DMS153 (cell line): ENCODE data around the gene FOXN1.
"Not testable (repeated sequence)": the region's sequence is repeated elsewhere in the genome, so short reads cannot be mapped to it uniquely, and the experiment has no call there.

Experiments used
- DNase-seq: peaks from one replicate; lab custom pipeline; 2025; lab: John Stamatoyannopoulos, UW

FOXN1 gene

GRCh38 chr17:28499684-28500357 is 6.3 kb upstream of the FOXN1 start:
- no peak for DNase-seq

- DNase-seq = no peak
Measured at GRCh38 chr17:28500712-28501379, 5.3 kb upstream of the FOXN1 start.

GRCh38 chr17:28501421-28502284 is 4.5 kb upstream of the FOXN1 start:
- DNase-seq = no peak

DNA sequence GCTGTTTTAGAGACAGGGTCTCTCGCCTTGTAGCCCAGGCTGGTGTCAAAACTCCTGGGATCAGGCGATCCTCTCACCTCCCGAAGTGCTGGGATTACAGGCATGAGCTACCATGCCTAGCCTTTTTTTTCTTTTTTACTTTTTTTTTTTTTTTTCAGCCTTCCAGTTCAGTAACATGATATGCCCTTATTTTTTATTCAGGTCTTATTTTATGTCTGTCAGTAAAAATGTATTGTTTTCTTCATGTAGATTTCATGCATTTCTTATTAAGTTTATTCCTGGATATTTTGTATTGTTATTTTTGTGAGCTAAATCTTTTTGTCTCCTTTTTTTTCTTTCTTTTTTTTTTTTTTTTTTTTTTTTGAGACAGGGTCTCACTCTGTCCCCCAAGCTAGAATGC is 2.7 kb upstream of the FOXN1 start:
- DNase-seq = no peak

- no peak for DNase-seq
Measured at GRCh38 chr17:28506763-28507487, 777 bp downstream of the FOXN1 start.

GRCh38 chr17:28507567-28508203 is 1.5 kb downstream of the FOXN1 start:
- no peak for DNase-seq

DNA sequence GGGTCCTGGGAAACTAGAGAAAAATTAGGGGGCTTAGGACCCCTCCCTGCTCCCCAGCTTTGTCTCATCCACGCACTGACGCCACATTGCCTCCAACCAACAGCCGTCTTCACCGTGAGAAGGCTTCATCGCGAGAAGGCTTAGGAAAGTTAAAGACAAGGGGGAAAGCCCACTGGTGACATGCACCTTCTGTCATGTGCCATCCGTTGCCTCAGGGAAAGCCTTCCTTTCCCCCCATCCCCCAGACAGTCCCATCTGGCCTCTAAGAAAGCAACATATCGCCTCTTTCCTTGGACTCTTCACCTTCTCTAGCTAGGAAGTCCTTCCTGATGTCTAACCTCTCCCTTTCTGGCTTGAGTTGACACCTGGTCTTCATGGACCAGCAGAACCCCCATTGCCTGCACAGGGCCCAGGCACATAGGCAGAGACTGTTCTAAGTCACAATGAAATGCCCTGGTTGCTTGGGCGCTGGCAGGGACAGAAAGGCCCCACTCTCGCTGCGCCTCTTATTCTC is 2.1 kb downstream of the FOXN1 start:
- DNase-seq = no peak

DNA sequence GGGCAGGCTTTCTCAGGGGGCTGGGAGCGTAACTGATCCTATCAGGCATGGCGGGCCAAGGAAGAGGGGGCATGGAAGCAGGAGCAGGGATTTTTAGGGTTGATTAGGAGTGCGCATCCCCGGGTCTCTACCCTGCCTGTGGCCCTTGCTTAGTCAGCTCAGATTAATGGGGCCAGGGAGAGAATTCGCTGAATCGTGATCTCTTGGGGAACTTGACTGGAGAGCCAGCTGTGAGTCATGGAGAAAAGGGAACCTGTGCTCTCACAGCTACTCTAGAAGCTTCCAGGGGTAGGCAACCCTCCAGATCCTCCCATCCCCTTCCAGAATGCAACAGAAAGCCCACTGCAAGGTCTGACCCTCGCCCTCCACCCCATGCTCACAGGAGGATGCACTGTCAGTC is 3.6 kb downstream of the FOXN1 start:
- DNase-seq = no peak

DNA sequence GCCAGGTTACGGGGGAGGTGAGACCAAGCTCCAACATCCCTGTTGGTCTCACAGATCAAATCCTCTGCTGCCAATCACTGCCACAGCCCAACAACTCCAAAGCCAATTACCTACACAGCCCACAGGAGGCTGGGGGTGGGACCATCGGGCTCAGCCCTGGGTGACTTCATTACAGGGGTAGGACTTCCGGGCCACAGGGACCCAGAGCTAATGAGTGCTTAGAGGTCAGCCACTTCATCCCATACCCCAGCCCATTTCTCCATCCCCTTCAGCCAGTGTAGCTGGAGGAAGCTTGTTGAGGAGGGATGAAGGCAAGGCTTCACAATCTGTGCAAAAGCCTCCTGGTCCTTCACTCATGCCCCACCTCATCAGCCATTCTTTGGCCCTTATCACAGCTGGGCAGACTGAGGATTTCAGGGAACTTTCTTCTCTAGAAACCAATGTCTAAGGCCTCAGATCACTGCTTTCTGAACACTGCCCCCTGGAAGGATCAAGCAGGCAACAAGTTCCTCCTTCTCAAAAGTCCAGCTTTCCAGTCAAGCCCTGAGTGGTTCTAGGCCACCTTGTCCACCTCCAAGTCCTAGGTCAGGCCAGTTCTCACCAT is 5.8 kb downstream of the FOXN1 start:
- no peak for DNase-seq

DNA sequence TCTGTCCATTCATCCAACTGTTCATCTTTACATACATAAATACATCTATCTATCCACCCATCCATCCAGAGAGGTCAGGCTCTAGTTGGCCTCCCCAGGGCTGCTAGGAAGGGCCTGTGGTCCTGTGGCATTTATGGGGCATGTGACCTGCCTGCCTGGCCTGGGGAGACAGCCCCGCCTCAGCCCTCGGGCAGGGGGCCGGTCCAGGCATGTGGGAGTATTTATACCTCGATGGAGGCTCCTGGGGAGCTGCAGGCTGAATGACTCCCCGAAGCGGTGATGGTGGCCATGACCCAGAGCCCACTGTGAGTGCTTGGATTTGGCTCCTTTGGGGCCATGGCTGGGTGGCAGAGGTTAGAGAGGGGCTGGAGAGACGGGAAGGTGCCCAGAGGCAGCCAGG is 7.3 kb downstream of the FOXN1 start:
- DNase-seq = no peak

- DNase-seq = no peak
Measured at GRCh38 chr17:28514561-28515002, 8.4 kb downstream of the FOXN1 start.

- no peak for DNase-seq
Measured at GRCh38 chr17:28515518-28515917, 9.4 kb downstream of the FOXN1 start.

- no peak for DNase-seq
Measured at GRCh38 chr17:28518132-28518531, 12.0 kb downstream of the FOXN1 start.

GRCh38 chr17:28518578-28518977 is 12.4 kb downstream of the FOXN1 start:
- no peak for DNase-seq

GRCh38 chr17:28519236-28519635 is 13.1 kb downstream of the FOXN1 start:
- DNase-seq = no peak

DNA sequence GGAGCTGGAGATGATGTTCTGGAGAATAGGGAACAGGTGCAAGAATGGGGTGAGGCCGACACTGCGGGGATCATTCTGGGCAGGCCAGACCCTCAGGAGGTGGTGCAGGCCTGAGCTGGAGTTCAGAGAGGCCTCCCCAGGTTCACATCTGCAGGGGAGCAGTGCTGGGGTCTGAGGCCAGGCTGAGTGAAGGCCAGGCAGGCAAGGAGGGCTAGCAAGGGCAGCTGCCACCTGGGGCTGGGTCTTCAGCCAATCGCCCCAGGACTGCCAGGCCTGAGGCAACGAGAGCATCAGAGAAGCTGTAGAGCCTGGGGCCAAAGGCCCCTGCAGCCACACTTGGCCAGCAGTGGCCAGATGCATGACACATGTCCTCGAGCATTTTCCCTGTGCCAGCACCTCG is 14.5 kb downstream of the FOXN1 start:
- no peak for DNase-seq

- DNase-seq = no peak
Measured at GRCh38 chr17:28521311-28522085, 15.3 kb downstream of the FOXN1 start.

- not testable (repeated sequence) for DNase-seq
Measured at GRCh38 chr17:28522281-28522680, 16.1 kb downstream of the FOXN1 start.

- DNase-seq = no peak
Measured at GRCh38 chr17:28523186-28523585, 17.0 kb downstream of the FOXN1 start.

DNA sequence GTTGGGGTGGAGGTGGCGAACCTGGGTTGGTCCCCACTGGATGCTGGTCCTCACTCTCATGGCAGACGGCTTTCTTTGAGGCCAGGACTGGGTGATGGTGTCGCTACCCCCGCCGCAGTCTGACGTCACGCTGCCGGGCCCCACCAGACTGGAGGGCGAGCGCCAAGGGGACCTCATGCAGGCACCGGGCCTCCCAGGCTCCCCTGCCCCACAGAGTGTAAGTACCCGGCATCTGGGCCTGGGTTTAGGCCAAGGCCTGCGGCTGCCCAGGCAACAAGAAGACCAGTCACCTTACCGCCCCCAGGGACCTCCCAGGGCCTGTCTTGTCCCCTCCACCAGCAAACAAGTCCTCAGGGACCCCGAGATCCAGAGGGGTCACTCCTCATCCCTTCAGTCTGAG is 17.7 kb downstream of the FOXN1 start:
- no peak for DNase-seq
